ENCODE measurements around the gene OR10AD1. TPM values are rescaled to one million over a fixed set of nuclear protein-coding genes. Genes with fewer than 3 reads are reported as not detected.

The OR10AD1 gene
- total RNA-seq, 4 donors from 2014 or later = not detected

- WGBS, 2 donors = 1 to 3% methylated on average over 26 to 38 of the region's 61 CpGs
- no peaks in the 10 kb centered on the region for H3K36me3 ChIP-seq
These were observed 19.1 kb downstream of the OR10AD1 start for GRCh38 chr12:48183876-48184548.

GRCh38 chr12:48183091-48183875 is 19.8 kb downstream of the OR10AD1 start, which contains the start of gene CCDC184:
CCDC184 (plus strand) TSS chr12:48183644; CDS start chr12:48184123, 479 bp downstream.
- Histone ChIP-seq H3K4me1 (peaks cover 0 to 36% (median 4%) of the 10 kb centered on the region in 4 donors), H3K9me3 (no peaks in the 10 kb centered on the region), H3K27me3 (peaks cover 0 to 36% of the 10 kb centered on the region in 2 donors), H3K4me3 (peak within 1 kb of the TSS; percentile 61 to 76 (median 68)), H3K36me3 (no peaks in the 10 kb centered on the region), H3K27ac (peak within 1 kb of the TSS; percentile 55 to 85 (median 66))
- peak; percentile 18 to 66 (median 44) for TF ChIP-seq CTCF (IDR thresholded peaks at IDR 0.05)
- peak in 1 of 2 donors; percentile 48 for TF ChIP-seq POLR2A (IDR thresholded peaks at IDR 0.05)
- TF ChIP-seq EP300 (IDR thresholded peaks at IDR 0.05) = peak in 1 of 2 donors; percentile 72
- WGBS, 2 donors = 0 to 1% methylated on average over 47 to 60 of the region's 61 CpGs
- DNase-seq (ENCODE audit: low spot score in 2 of 2) = peak; percentile 17 to 55

More at GRCh38 chr12:48183876-48184548, 19.1 kb downstream of the OR10AD1 start:
- H3K27me3 ChIP-seq = peaks cover 0 to 36% of the 10 kb centered on the region in 2 donors
- TF ChIP-seq CTCF (IDR thresholded peaks at IDR 0.05) (peak in 2 of 5 experiments; percentile 0 to 1), POLR2A (IDR thresholded peaks at IDR 0.05) (no peak), EP300 (IDR thresholded peaks at IDR 0.05) (no peak)
- no peaks in the 10 kb centered on the region for H3K9me3 ChIP-seq
- peak overlapping the region; percentile 61 to 76 (median 68) for H3K4me3 ChIP-seq
- peaks cover 0 to 36% (median 4%) of the 10 kb centered on the region in 4 donors for H3K4me1 ChIP-seq
- DNase-seq (ENCODE audit: low spot score in 2 of 2) = no peak
- H3K27ac ChIP-seq = peak overlapping the region; percentile 55 to 85 (median 66)

- H3K4me1 ChIP-seq = peaks cover 0 to 36% (median 4%) of the 10 kb centered on the region in 4 donors
- peaks cover 0 to 36% of the 10 kb centered on the region in 2 donors for H3K27me3 ChIP-seq
- no peaks in the 10 kb centered on the region for H3K36me3 ChIP-seq
- no peak for DNase-seq (ENCODE audit: low spot score in 2 of 2)
- TF ChIP-seq POLR2A (IDR thresholded peaks at IDR 0.05) (no peak), CTCF (IDR thresholded peaks at IDR 0.05) (no peak), EP300 (IDR thresholded peaks at IDR 0.05) (no peak)
- 3 to 10% methylated on average over 7 of the region's 7 CpGs for WGBS, 2 donors
- H3K27ac ChIP-seq = peak overlapping the region; percentile 55 to 85 (median 66)
- H3K4me3 ChIP-seq = peak overlapping the region; percentile 61 to 76 (median 68)
- H3K9me3 ChIP-seq = no peaks in the 10 kb centered on the region
These were observed 20.5 kb downstream of the OR10AD1 start for GRCh38 chr12:48182631-48183030.

- DNase-seq (ENCODE audit: low spot score in 2 of 2) = no peak
- TF ChIP-seq CTCF (IDR thresholded peaks at IDR 0.05) = no peak
- TF ChIP-seq POLR2A (IDR thresholded peaks at IDR 0.05) = no peak
- no peak for TF ChIP-seq EP300 (IDR thresholded peaks at IDR 0.05)
- Histone ChIP-seq H3K27ac (no peak overlapping the region), H3K9me3 (no peaks in the 10 kb centered on the region), H3K36me3 (no peaks in the 10 kb centered on the region), H3K27me3 (peaks cover 0 to 36% of the 10 kb centered on the region in 2 donors), H3K4me1 (peaks cover 0 to 33% (median 4%) of the 10 kb centered on the region in 4 donors), H3K4me3 (no peak overlapping the region)
- WGBS, 2 donors = 92 to 96% methylated on average over 2 of the region's 2 CpGs
These were observed 22.1 kb downstream of the OR10AD1 start for GRCh38 chr12:48180857-48181495.

Data from tibial nerve (tissue), 4 donors.